HepG2 (cell line): ENCODE results near the gene ARL4D. TPM values are rescaled to one million over a fixed set of nuclear protein-coding genes. Genes with fewer than 3 reads are reported as not detected.

Source experiments
- CREB3 ChIP-seq: sonication (generic); formaldehyde crosslinking; IDR thresholded peaks from 2 replicates; pipeline ENCODE4 v1.5.0; 2020; ENCODE audit warnings: missing genetic modification reagents
- FOXA3 ChIP-seq: IDR thresholded peaks from 2 replicates; pipeline ENCODE4 v1.6.1; 2016; ENCODE audit warnings: missing genetic modification reagents, missing compliant biosample characterization
- GPBP1L1 ChIP-seq: sonication (generic); formaldehyde crosslinking; IDR thresholded peaks from 2 replicates; pipeline ENCODE4 v1.5.0; 2020; ENCODE audit warnings: mild to moderate bottlenecking, missing genetic modification reagents
- ISX ChIP-seq: sonication (generic); formaldehyde crosslinking; conservative IDR thresholded peaks from 2 replicates; pipeline ENCODE4 v1.5.0; 2020; ENCODE audit warnings: missing genetic modification reagents
- JUN ChIP-seq: sonication (generic); formaldehyde crosslinking; IDR thresholded peaks from 2 replicates; pipeline ENCODE4 v1.4.0; 2020; ENCODE audit warnings: mild to moderate bottlenecking, missing genetic modification reagents
- MEF2D ChIP-seq: sonication (generic); formaldehyde crosslinking; IDR thresholded peaks from 2 replicates; pipeline ENCODE4 v1.5.1; 2020; ENCODE audit warnings: mild to moderate bottlenecking, missing genetic modification reagents
- MZF1 ChIP-seq: sonication (generic); formaldehyde crosslinking; IDR thresholded peaks from 2 replicates; pipeline ENCODE4 v1.8.1; 2023; ENCODE audit warnings: mild to moderate bottlenecking, missing genetic modification reagents, borderline replicate concordance
- NR0B2 ChIP-seq: sonication (generic); formaldehyde crosslinking; IDR thresholded peaks from 2 replicates; pipeline ENCODE4 v1.4.0; 2020; ENCODE audit warnings: mild to moderate bottlenecking, missing genetic modification reagents
- PAXIP1 ChIP-seq: sonication (generic); formaldehyde crosslinking; conservative IDR thresholded peaks from 2 replicates; pipeline ENCODE4 v1.4.0; 2020; ENCODE audit warnings: mild to moderate bottlenecking, missing genetic modification reagents, moderate library complexity
- PREB ChIP-seq: sonication (generic); formaldehyde crosslinking; IDR thresholded peaks from 2 replicates; pipeline ENCODE4 v1.4.0; 2020; ENCODE audit warnings: missing genetic modification reagents
- PRMT3 ChIP-seq: sonication (generic); formaldehyde crosslinking; IDR thresholded peaks from 2 replicates; pipeline ENCODE4 v1.8.1; 2022; ENCODE audit warnings: low read depth, mild to moderate bottlenecking, moderate library complexity, missing genetic modification reagents, borderline replicate concordance
- SP2 ChIP-seq: sonication (generic); formaldehyde crosslinking; IDR thresholded peaks from 2 replicates; pipeline ENCODE4 v1.5.1; 2020; ENCODE audit warnings: mild to moderate bottlenecking, missing genetic modification reagents
- TRIM22 ChIP-seq: fragments of 450-650 bp; IDR thresholded peaks from 2 replicates; pipeline ENCODE4 v1.6.1; 2017
- ZNF343 ChIP-seq: sonication (generic); formaldehyde crosslinking; IDR thresholded peaks from 2 replicates; pipeline ENCODE4 v1.4.0; 2020; ENCODE audit warnings: mild to moderate bottlenecking, missing genetic modification reagents
- ZNF567 ChIP-seq: sonication (generic); formaldehyde crosslinking; IDR thresholded peaks from 2 replicates; pipeline ENCODE4 v1.8.1; 2023; ENCODE audit warnings: mild to moderate bottlenecking, missing genetic modification reagents, borderline replicate concordance
- ZNF652 ChIP-seq: IDR thresholded peaks from 2 replicates; pipeline ENCODE4 v1.6.1; 2016; ENCODE audit warnings: low read depth, borderline replicate concordance
- polyA plus RNA-seq, 8 experiments: library from polyadenylated mRNA; depleted of rRNA in 3 of 8; stranded (reverse) in 7 of 8; unstranded in 1 of 8; fragments of >200 nt; fragmentation: Illumina TruSeq in 4 of 8; extraction: Trizol in 4 of 8; gene quantifications; 2 replicates each; pipeline versions ENCODE4 v1.2.1 to v1.2.3, GENCODE V29; 2011 to 2016; ENCODE audit warnings: low read depth in 4 of 8, missing spikeins in 1 of 8, mixed read lengths in 1 of 8; ENCODE audit not compliant: insufficient read depth in 1 of 8
- total RNA-seq, 5 experiments: library from RNA; depleted of rRNA; stranded (reverse); fragments of >200 nt; fragmentation: Illumina TruSeq; extraction: Trizol; gene quantifications; 2 replicates each; pipeline ENCODE4 v1.2.3, GENCODE V29; 2016; ENCODE audit warnings: low read depth in 1 of 5

Gene ARL4D
- total and polyA plus RNA-seq, 2 of the 13 experiments (the other 11 are each of a cell fraction or from before 2014, with no cell fraction given) = 9.0 to 25.9 TPM

- TF ChIP-seq GPBP1L1 (CRISPR knock-in tag) (no peak), ZNF567 (peak; percentile 93; the same call in 1 of the 2 replicates), SP2 (CRISPR knock-in tag) (no peak), FOXA3 (CRISPR knock-in tag) (peak; percentile 86), ISX (CRISPR knock-in tag) (no peak), MEF2D (peak; percentile 90), JUN (peak; percentile 51; the same call in 1 of the 2 replicates), PREB (CRISPR knock-in tag) (no peak), PAXIP1 (peak; percentile 63), TRIM22 (no peak), ZNF343 (CRISPR knock-in tag) (peak; percentile 43; the same call in 1 of the 2 replicates), ZNF652 (no peak), NR0B2 (CRISPR knock-in tag) (peak; percentile 83), PRMT3 (peak; percentile 93; the same call in 1 of the 2 replicates), CREB3 (CRISPR knock-in tag) (no peak), MZF1 (CRISPR knock-in tag) (0 out of 2 replicates have a peak, but pooled peaks have one; percentile 39)
Observed at GRCh38 chr17:43360739-43361505, 37.9 kb upstream of the ARL4D start (continued).
